Ectodermal cell (in vitro differentiated cells): ENCODE results near the gene STAMBP.

Source experiments
- H3K27ac ChIP-seq: 2 replicates; pipeline ENCODE4 v1.7.0; 2013; ENCODE audit warnings: mild to moderate bottlenecking, low read depth, low read length; ENCODE audit not compliant: insufficient read depth, poor library complexity, severe bottlenecking
- H3K27me3 ChIP-seq: 2 replicates; pipeline ENCODE4 v1.7.0; 2013; ENCODE audit warnings: mild to moderate bottlenecking, low read length; ENCODE audit not compliant: insufficient read depth, control insufficient read depth, poor library complexity, severe bottlenecking
- H3K36me3 ChIP-seq: one replicate; pipeline ENCODE4 v1.7.0; 2013; ENCODE audit warnings: low read length; ENCODE audit not compliant: control insufficient read depth, insufficient read depth
- H3K4me1 ChIP-seq: one replicate; pipeline ENCODE4 v1.7.0; 2013; ENCODE audit warnings: low read length; ENCODE audit not compliant: control insufficient read depth, insufficient read depth
- H3K4me3 ChIP-seq: 2 replicates; pipeline ENCODE4 v1.7.0; 2013; ENCODE audit warnings: low read depth, low read length, control low read depth; ENCODE audit not compliant: insufficient read depth
- H3K9me3 ChIP-seq: 2 replicates; pipeline ENCODE4 v1.7.0; 2013; ENCODE audit warnings: mild to moderate bottlenecking, low read length, moderate library complexity; ENCODE audit not compliant: control insufficient read depth
- WGBS, 2 experiments: methylation state at CpG; one replicate each; pipeline ENCODE4 v1.1.7; 2013; ENCODE audit warnings: missing lambda C conversion rate in 2 of 2; 5-methylcytosine and 5-hydroxymethylcytosine counted together

STAMBP gene

GRCh38 chr2:73904952-73905351 lies 76.2 kb downstream of the STAMBP start:
- Histone ChIP-seq H3K27ac (no peak overlapping the region), H3K4me1 (no peaks in the 10 kb centered on the region), H3K36me3 (no peaks in the 10 kb centered on the region), H3K4me3 (no peak overlapping the region), H3K9me3 (no peaks in the 10 kb centered on the region), H3K27me3 (peaks cover 3% of the 10 kb centered on the region)
- no CpG with 5 or more reads among the region's 1 CpG for WGBS, 2 experiments

DNA sequence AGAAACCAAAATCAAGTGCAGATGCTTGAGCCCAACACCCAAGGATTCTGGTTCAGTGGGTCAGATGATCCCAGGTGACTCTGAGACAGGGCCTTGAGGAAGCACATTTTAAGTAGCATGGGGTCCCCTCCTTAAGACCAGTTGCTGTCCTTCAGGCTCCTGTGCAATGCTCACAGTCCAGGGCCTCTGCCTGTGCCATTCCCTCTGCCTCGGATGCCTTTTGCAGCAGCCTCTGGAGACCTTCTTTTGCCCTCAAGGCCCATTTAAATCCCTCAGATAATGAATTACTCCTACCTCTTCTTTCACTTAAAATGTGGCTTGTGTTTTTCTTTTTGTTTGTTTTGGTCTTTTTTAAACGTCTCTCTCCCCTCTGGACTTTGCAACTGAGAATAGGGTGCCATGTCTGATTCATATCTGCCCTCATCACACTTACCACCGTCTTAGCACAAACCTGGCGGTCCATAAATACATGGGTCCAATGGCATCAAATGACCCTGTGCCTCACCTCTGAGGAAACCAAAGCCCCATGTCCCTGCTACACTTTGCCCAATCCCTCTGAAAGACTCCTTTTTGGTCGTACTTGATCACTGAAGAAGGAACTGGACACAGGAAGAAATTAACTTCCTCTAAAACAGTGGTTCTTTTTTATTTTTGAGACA lies 78.2 kb downstream of the STAMBP start:
- H3K27me3 ChIP-seq: peaks cover 3% of the 10 kb centered on the region
- 90 to 91% methylated on average over 5 of the region's 5 CpGs for WGBS, 2 experiments
- no peaks in the 10 kb centered on the region for H3K4me1 ChIP-seq
- no peaks in the 10 kb centered on the region for H3K9me3 ChIP-seq
- H3K4me3 ChIP-seq: no peak overlapping the region
- no peaks in the 10 kb centered on the region for H3K36me3 ChIP-seq
- H3K27ac ChIP-seq: no peak overlapping the region

DNA sequence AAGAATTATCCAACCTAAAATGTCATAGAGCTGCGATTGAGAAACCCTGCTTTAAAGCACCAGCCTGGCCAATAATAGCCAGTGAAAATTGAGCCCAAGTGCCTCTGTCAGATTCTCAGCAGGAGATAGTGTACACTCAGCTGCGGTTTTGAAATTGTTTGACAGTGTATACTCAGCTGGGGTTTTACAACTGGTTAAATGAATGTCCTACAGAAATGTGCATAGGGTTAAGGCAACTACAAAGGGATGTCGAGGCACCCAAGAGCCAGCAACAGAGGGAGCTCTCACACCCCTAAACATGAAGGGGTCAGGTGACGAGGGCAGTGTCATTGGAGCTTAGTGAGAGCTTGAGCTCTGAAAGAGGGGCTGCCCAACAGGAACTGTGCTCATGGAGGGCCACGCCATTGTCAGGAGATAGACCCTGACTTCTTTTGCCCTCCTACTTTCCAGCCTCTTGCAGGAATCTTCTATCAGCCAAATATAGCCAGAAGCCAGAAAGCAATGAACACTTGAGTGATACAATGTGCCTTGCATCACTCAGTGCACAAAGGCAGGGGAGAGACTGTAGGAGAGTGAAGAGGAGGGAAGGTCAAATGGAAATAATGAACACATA lies 79.2 kb downstream of the STAMBP start:
- no peak overlapping the region for H3K4me3 ChIP-seq
- H3K9me3 ChIP-seq: no peaks in the 10 kb centered on the region
- no peaks in the 10 kb centered on the region for H3K4me1 ChIP-seq
- no peaks in the 10 kb centered on the region for H3K27me3 ChIP-seq
- H3K36me3 ChIP-seq: no peaks in the 10 kb centered on the region
- H3K27ac ChIP-seq: no peak overlapping the region
- 55 to 66% methylated on average over 5 of the region's 5 CpGs for WGBS, 2 experiments

- Histone ChIP-seq H3K27me3 (no peaks in the 10 kb centered on the region), H3K4me3 (no peak overlapping the region), H3K4me1 (no peaks in the 10 kb centered on the region), H3K27ac (no peak overlapping the region), H3K36me3 (no peaks in the 10 kb centered on the region), H3K9me3 (no peaks in the 10 kb centered on the region)
- 85% methylated on average over 8 to 9 of the region's 10 CpGs for WGBS, 2 experiments
Measured at GRCh38 chr2:73908689-73909652, 80.2 kb downstream of the STAMBP start.

GRCh38 chr2:73910873-73911547 lies 82.2 kb downstream of the STAMBP start:
- Histone ChIP-seq H3K4me3 (no peak overlapping the region), H3K27ac (no peak overlapping the region), H3K9me3 (no peaks in the 10 kb centered on the region), H3K36me3 (no peaks in the 10 kb centered on the region), H3K27me3 (no peaks in the 10 kb centered on the region), H3K4me1 (no peaks in the 10 kb centered on the region)
- WGBS, 2 experiments: 73 to 76% methylated on average over 5 of the region's 6 CpGs

DNA sequence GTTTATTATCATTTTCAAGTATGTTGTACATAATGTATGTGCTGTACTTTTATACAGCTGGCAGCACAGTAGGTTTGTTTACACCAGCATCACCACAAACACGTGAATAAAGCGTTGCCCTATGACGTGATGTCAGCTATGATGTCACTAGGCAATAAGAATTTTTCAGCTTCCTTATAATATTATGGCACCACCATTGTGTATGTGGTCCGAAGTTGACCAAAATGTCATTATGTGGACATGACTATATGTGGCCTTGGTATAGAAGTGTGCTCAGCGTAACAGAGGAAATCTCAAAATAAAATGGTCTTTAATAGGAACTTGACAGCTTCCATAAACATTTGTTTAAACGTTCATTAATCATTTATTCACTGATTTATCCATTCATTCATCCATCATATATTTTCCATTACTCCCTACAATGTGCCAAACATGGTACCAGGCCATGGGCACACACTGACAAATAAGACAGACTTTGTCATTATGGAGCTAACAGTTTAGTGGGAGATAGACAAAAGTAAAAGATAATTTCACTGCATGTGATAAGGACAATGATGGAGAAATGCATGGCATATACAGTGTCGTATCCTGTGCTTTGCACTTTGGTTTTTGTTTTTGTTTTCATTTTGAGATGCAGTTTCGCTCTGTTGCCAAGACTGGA lies 82.9 kb downstream of the STAMBP start:
- no peaks in the 10 kb centered on the region for H3K4me1 ChIP-seq
- H3K4me3 ChIP-seq: no peak overlapping the region
- no peaks in the 10 kb centered on the region for H3K9me3 ChIP-seq
- 91 to 93% methylated on average over 8 of the region's 8 CpGs for WGBS, 2 experiments
- no peaks in the 10 kb centered on the region for H3K36me3 ChIP-seq
- no peak overlapping the region for H3K27ac ChIP-seq
- H3K27me3 ChIP-seq: no peaks in the 10 kb centered on the region

- Histone ChIP-seq H3K27ac (no peak overlapping the region), H3K9me3 (no peaks in the 10 kb centered on the region), H3K4me1 (no peaks in the 10 kb centered on the region), H3K4me3 (no peak overlapping the region), H3K27me3 (no peaks in the 10 kb centered on the region), H3K36me3 (no peaks in the 10 kb centered on the region)
- WGBS, 2 experiments: 92 to 94% methylated on average over 8 of the region's 8 CpGs
Measured at GRCh38 chr2:73913414-73914054, 84.8 kb downstream of the STAMBP start.

- WGBS, 2 experiments: 83 to 96% methylated on average over 3 of the region's 4 CpGs
- no peaks in the 10 kb centered on the region for H3K4me1 ChIP-seq
- H3K27me3 ChIP-seq: no peaks in the 10 kb centered on the region
- H3K9me3 ChIP-seq: no peaks in the 10 kb centered on the region
- no peaks in the 10 kb centered on the region for H3K36me3 ChIP-seq
- no peak overlapping the region for H3K4me3 ChIP-seq
- H3K27ac ChIP-seq: no peak overlapping the region
Measured at GRCh38 chr2:73914667-73915066, 85.9 kb downstream of the STAMBP start.

GRCh38 chr2:73915437-73915993 lies 86.8 kb downstream of the STAMBP start:
- Histone ChIP-seq H3K4me1 (no peaks in the 10 kb centered on the region), H3K27ac (no peak overlapping the region), H3K9me3 (no peaks in the 10 kb centered on the region), H3K4me3 (no peak overlapping the region), H3K27me3 (no peaks in the 10 kb centered on the region), H3K36me3 (no peaks in the 10 kb centered on the region)
- 88 to 94% methylated on average over 5 of the region's 5 CpGs for whole genome bisulfite sequencing, 2 experiments
